ENCODE results near the gene NANS.

DNA sequence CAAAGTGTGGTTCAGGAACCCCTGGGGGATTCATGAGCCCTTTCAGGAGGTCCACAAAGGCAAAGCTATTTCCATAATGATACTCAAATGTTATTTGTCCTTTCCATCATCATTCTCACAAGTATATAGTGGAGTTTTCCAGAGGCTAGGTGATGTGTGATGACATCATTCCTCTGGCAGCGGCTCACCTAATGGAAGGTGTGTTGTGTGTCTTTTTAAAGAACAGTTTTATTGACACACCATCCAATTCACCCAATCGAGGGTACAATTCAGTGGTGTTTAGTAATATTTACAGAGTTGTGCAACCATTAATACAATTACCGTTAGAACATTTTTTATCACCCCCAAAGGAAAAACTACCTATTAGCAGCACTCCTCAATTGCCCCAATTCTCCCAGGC, 9.7 kb downstream of the NANS start:
- TF ChIP-seq, protein P1, sequence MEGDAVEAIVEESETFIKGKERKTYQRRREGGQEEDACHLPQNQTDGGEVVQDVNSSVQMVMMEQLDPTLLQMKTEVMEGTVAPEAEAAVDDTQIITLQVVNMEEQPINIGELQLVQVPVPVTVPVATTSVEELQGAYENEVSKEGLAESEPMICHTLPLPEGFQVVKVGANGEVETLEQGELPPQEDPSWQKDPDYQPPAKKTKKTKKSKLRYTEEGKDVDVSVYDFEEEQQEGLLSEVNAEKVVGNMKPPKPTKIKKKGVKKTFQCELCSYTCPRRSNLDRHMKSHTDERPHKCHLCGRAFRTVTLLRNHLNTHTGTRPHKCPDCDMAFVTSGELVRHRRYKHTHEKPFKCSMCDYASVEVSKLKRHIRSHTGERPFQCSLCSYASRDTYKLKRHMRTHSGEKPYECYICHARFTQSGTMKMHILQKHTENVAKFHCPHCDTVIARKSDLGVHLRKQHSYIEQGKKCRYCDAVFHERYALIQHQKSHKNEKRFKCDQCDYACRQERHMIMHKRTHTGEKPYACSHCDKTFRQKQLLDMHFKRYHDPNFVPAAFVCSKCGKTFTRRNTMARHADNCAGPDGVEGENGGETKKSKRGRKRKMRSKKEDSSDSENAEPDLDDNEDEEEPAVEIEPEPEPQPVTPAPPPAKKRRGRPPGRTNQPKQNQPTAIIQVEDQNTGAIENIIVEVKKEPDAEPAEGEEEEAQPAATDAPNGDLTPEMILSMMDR (IDR thresholded peaks at IDR 0.05), result no peak
- TF ChIP-seq POLR2A (IDR thresholded peaks at IDR 0.05), result no peak

All from thyroid gland (tissue), 4 donors.